ENCODE data around the gene GNAT3. TPM values are rescaled to one million over a fixed set of nuclear protein-coding genes. Genes with fewer than 3 reads are reported as not detected.

GNAT3 gene
- total and polyA plus RNA-seq, 2 donors from 2014 or later, result not detected

DNA sequence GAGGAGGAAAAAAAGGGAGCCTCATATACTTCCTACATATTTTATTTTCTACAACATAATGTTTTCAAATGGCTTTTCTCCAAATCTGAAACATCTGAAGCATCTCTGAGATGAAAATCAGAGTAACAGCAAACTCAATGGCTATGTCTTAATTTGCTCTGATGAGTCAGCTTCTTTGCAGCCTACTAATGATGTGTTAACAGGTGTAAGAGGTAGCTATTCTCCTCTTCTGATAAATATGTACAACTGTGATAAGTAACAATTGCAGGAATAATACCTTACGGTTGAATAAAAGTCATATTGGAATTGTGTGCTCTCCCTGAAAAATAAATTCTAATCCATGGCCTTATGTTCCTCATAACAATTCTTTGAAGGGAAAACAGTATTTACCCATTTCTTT lies 45.2 kb downstream of the GNAT3 start:
- no peak for TF ChIP-seq CTCF (IDR thresholded peaks at IDR 0.05; ENCODE audit: borderline replicate concordance, extremely low read depth, insufficient read depth)
- Histone ChIP-seq H3K4me3 (ENCODE audit: low read length in 3 of 3) (no peak overlapping the region), H3K27me3 (ENCODE audit: control insufficient read depth, insufficient read depth, low read length) (no peaks in the 10 kb centered on the region), H3K4me1 (ENCODE audit: control insufficient read depth in 2 of 3, insufficient read depth in 2 of 3, low read depth in 1 of 3, low read length in 3 of 3) (no peaks in the 10 kb centered on the region), H3K27ac (ENCODE audit: low read depth in 2 of 2, low read length in 2 of 2) (peak overlapping the region in 1 of 2 donors; percentile 5), H3K9me3 (ENCODE audit: control insufficient read depth in 2 of 3, insufficient read depth in 1 of 3, low read length in 3 of 3) (no peaks in the 10 kb centered on the region), H3K9ac (ENCODE audit: low read length in 3 of 3) (no peak overlapping the region), H3K36me3 (ENCODE audit: control insufficient read depth in 2 of 3, insufficient read depth in 3 of 3, low read length in 3 of 3) (no peaks in the 10 kb centered on the region)
- FAIRE-seq (no peak), DNase-seq (no peak)
- intact Hi-C loops (cut with DNase I), result no loop called here

GRCh38 chr7:80464211-80464610 lies 47.7 kb downstream of the GNAT3 start:
- intact Hi-C loops (cut with DNase I), result no loop called here
- Histone ChIP-seq H3K4me3 (ENCODE audit: low read length in 3 of 3) (no peak overlapping the region), H3K9me3 (ENCODE audit: control insufficient read depth in 2 of 3, insufficient read depth in 1 of 3, low read length in 3 of 3) (no peaks in the 10 kb centered on the region), H3K9ac (ENCODE audit: low read length in 3 of 3) (no peak overlapping the region), H3K4me1 (ENCODE audit: control insufficient read depth in 2 of 3, insufficient read depth in 2 of 3, low read depth in 1 of 3, low read length in 3 of 3) (no peaks in the 10 kb centered on the region), H3K27me3 (ENCODE audit: control insufficient read depth, insufficient read depth, low read length) (no peaks in the 10 kb centered on the region), H3K27ac (ENCODE audit: low read depth in 2 of 2, low read length in 2 of 2) (no peak overlapping the region), H3K36me3 (ENCODE audit: control insufficient read depth in 2 of 3, insufficient read depth in 3 of 3, low read length in 3 of 3) (no peaks in the 10 kb centered on the region)
- no peak for DNase-seq
- no peak for FAIRE-seq
- no peak for TF ChIP-seq CTCF (IDR thresholded peaks at IDR 0.05; ENCODE audit: borderline replicate concordance, extremely low read depth, insufficient read depth)

DNA sequence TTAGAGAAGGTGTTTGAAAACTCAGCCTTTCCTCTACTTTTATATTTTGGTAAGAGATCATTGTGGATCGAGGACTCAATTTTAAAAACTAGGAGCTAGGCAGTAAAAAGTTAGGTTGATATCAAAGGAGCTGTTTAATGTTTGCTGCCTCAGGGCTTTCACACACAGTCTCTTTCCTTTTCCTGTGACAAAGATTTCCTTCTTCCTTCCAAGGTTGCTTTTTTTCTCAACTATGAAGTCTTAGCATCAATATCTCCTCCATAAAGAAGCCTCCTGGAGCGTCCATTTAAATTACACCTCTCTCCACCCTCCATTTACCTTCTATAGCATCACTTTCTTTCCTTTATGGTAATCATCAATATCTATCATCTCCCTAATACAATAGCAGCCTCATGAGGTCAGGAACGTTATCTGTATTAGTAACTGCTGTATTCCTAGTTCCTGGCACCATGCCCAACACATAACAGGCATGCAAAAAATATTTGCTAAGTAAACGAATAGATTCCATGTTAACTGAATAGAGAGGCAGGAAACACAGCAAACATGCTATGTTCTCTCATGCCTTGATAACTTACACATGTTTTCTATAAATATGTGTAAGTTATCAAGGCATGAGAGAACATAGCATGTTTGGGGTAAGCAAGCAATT lies 48.5 kb downstream of the GNAT3 start:
- intact Hi-C loops (cut with DNase I), result no loop called here
- Histone ChIP-seq H3K4me1 (ENCODE audit: control insufficient read depth in 2 of 3, insufficient read depth in 2 of 3, low read depth in 1 of 3, low read length in 3 of 3) (no peaks in the 10 kb centered on the region), H3K4me3 (ENCODE audit: low read length in 3 of 3) (no peak overlapping the region), H3K27me3 (ENCODE audit: control insufficient read depth, insufficient read depth, low read length) (no peaks in the 10 kb centered on the region), H3K9ac (ENCODE audit: low read length in 3 of 3) (no peak overlapping the region), H3K27ac (ENCODE audit: low read depth in 2 of 2, low read length in 2 of 2) (no peak overlapping the region), H3K36me3 (ENCODE audit: control insufficient read depth in 2 of 3, insufficient read depth in 3 of 3, low read length in 3 of 3) (no peaks in the 10 kb centered on the region), H3K9me3 (ENCODE audit: control insufficient read depth in 2 of 3, insufficient read depth in 1 of 3, low read length in 3 of 3) (no peaks in the 10 kb centered on the region)
- FAIRE-seq (no peak), DNase-seq (no peak)
- TF ChIP-seq CTCF (IDR thresholded peaks at IDR 0.05; ENCODE audit: borderline replicate concordance, extremely low read depth, insufficient read depth), result no peak

- no peaks in the 10 kb centered on the region for H3K4me1 ChIP-seq (ENCODE audit: control insufficient read depth in 2 of 3, insufficient read depth in 2 of 3, low read depth in 1 of 3, low read length in 3 of 3)
- TF ChIP-seq CTCF (IDR thresholded peaks at IDR 0.05; ENCODE audit: borderline replicate concordance, extremely low read depth, insufficient read depth), result no peak
- FAIRE-seq (peak; percentile 79), DNase-seq (no peak)
- H3K4me3 ChIP-seq (ENCODE audit: low read length in 3 of 3), result no peak overlapping the region
- H3K36me3 ChIP-seq (ENCODE audit: control insufficient read depth in 2 of 3, insufficient read depth in 3 of 3, low read length in 3 of 3), result no peaks in the 10 kb centered on the region
- no peak overlapping the region for H3K27ac ChIP-seq (ENCODE audit: low read depth in 2 of 2, low read length in 2 of 2)
- H3K27me3 ChIP-seq (ENCODE audit: control insufficient read depth, insufficient read depth, low read length), result no peaks in the 10 kb centered on the region
- H3K9me3 ChIP-seq (ENCODE audit: control insufficient read depth in 2 of 3, insufficient read depth in 1 of 3, low read length in 3 of 3), result no peaks in the 10 kb centered on the region
- intact Hi-C loops (cut with DNase I), result no loop called here
- H3K9ac ChIP-seq (ENCODE audit: low read length in 3 of 3), result no peak overlapping the region
Measured at GRCh38 chr7:80460857-80461256, 51.0 kb downstream of the GNAT3 start.
